Muscle layer of duodenum (tissue), 2 donors: ENCODE measurements around the gene MEDAG.

Source experiments
- H3K27ac ChIP-seq: one replicate; pipeline ENCODE4 v1.7.0; 2013; ENCODE audit warnings: mild to moderate bottlenecking, low read length
- H3K27me3 ChIP-seq: one replicate; pipeline ENCODE4 v1.7.0; 2013; ENCODE audit warnings: low read depth, mild to moderate bottlenecking, control low read depth, low read length
- H3K36me3 ChIP-seq, 2 donors: one replicate each; pipeline ENCODE4 v1.7.0; 2013; ENCODE audit warnings: low read length in 2 of 2, control low read depth in 1 of 2, mild to moderate bottlenecking in 1 of 2; ENCODE audit not compliant: insufficient read depth in 2 of 2, control insufficient read depth in 1 of 2
- H3K4me1 ChIP-seq, 2 donors: one replicate each; pipeline ENCODE4 v1.7.0; 2013; ENCODE audit warnings: low read length in 2 of 2, mild to moderate bottlenecking in 2 of 2, control low read depth in 1 of 2, moderate library complexity in 1 of 2; ENCODE audit not compliant: insufficient read depth in 2 of 2, control insufficient read depth in 1 of 2
- H3K4me3 ChIP-seq, 2 donors: one replicate each; pipeline ENCODE4 v1.7.0; 2013; ENCODE audit warnings: low read length in 2 of 2, low read depth in 1 of 2, mild to moderate bottlenecking in 1 of 2
- H3K9me3 ChIP-seq, 2 donors: one replicate each; pipeline ENCODE4 v1.7.0; 2013; ENCODE audit warnings: low read length in 2 of 2, control low read depth in 1 of 2, mild to moderate bottlenecking in 1 of 2; ENCODE audit not compliant: control insufficient read depth in 1 of 2
- donor health status: healthy.

Gene MEDAG

GRCh38 chr13:30895773-30896172, 10.3 kb upstream of the MEDAG start:
- Histone ChIP-seq H3K36me3 (no peaks in the 10 kb centered on the region), H3K27ac (peak overlapping the region; percentile 30), H3K9me3 (no peaks in the 10 kb centered on the region), H3K4me3 (no peak overlapping the region), H3K4me1 (no peaks in the 10 kb centered on the region), H3K27me3 (no peaks in the 10 kb centered on the region)

- H3K27ac ChIP-seq = no peak overlapping the region
These were observed 8.0 kb upstream of the MEDAG start for GRCh38 chr13:30898070-30898469.

GRCh38 chr13:30898678-30899241, 7.3 kb upstream of the MEDAG start:
- H3K36me3 ChIP-seq = no peaks in the 10 kb centered on the region
- no peaks in the 10 kb centered on the region for H3K4me1 ChIP-seq
- no peak overlapping the region for H3K4me3 ChIP-seq
- no peaks in the 10 kb centered on the region for H3K9me3 ChIP-seq
- H3K27ac ChIP-seq = peak overlapping the region; percentile 16
- no peaks in the 10 kb centered on the region for H3K27me3 ChIP-seq

More at GRCh38 chr13:30898070-30898469, 8.0 kb upstream of the MEDAG start:
- Histone ChIP-seq H3K27me3 (no peaks in the 10 kb centered on the region), H3K4me3 (no peak overlapping the region), H3K9me3 (no peaks in the 10 kb centered on the region), H3K36me3 (no peaks in the 10 kb centered on the region), H3K4me1 (no peaks in the 10 kb centered on the region)

GRCh38 chr13:30900436-30900835, 5.6 kb upstream of the MEDAG start:
- peaks cover 1% of the 10 kb centered on the region for H3K27me3 ChIP-seq
- H3K36me3 ChIP-seq = no peaks in the 10 kb centered on the region
- no peak overlapping the region for H3K4me3 ChIP-seq
- no peak overlapping the region for H3K27ac ChIP-seq
- no peaks in the 10 kb centered on the region for H3K9me3 ChIP-seq
- no peaks in the 10 kb centered on the region for H3K4me1 ChIP-seq

- no peak overlapping the region for H3K27ac ChIP-seq
These were observed 4.9 kb upstream of the MEDAG start for GRCh38 chr13:30900952-30901749.

GRCh38 chr13:30904043-30904442, 2.0 kb upstream of the MEDAG start:
- Histone ChIP-seq H3K27me3 (peaks cover 22% of the 10 kb centered on the region), H3K27ac (no peak overlapping the region), H3K4me3 (no peak overlapping the region), H3K36me3 (no peaks in the 10 kb centered on the region), H3K4me1 (peaks cover 0 to 18% of the 10 kb centered on the region in 2 donors), H3K9me3 (no peaks in the 10 kb centered on the region)

More at GRCh38 chr13:30900952-30901749, 4.9 kb upstream of the MEDAG start:
- Histone ChIP-seq H3K4me1 (peaks cover 0 to 6% of the 10 kb centered on the region in 2 donors), H3K27me3 (peaks cover 7% of the 10 kb centered on the region), H3K36me3 (no peaks in the 10 kb centered on the region), H3K4me3 (no peak overlapping the region), H3K9me3 (no peaks in the 10 kb centered on the region)

GRCh38 chr13:30906411-30907051, 460 bp downstream of the MEDAG start:
- Histone ChIP-seq H3K36me3 (no peaks in the 10 kb centered on the region), H3K4me3 (peak overlapping the region; percentile 57 to 59), H3K9me3 (no peaks in the 10 kb centered on the region), H3K27me3 (peaks cover 22% of the 10 kb centered on the region), H3K4me1 (peaks cover 0 to 18% of the 10 kb centered on the region in 2 donors), H3K27ac (no peak overlapping the region)

GRCh38 chr13:30907121-30907861, 1.2 kb downstream of the MEDAG start:
- no peaks in the 10 kb centered on the region for H3K36me3 ChIP-seq
- peaks cover 22% of the 10 kb centered on the region for H3K27me3 ChIP-seq
- peak overlapping the region; percentile 57 for H3K27ac ChIP-seq
- H3K4me1 ChIP-seq = peaks cover 0 to 18% of the 10 kb centered on the region in 2 donors
- H3K9me3 ChIP-seq = no peaks in the 10 kb centered on the region
- H3K4me3 ChIP-seq = peak overlapping the region; percentile 57 to 59

- H3K27ac ChIP-seq = peak overlapping the region; percentile 57
- peaks cover 22% of the 10 kb centered on the region for H3K27me3 ChIP-seq
- H3K4me1 ChIP-seq = peaks cover 0 to 18% of the 10 kb centered on the region in 2 donors
- H3K9me3 ChIP-seq = no peaks in the 10 kb centered on the region
- peak overlapping the region; percentile 57 to 59 for H3K4me3 ChIP-seq
- no peaks in the 10 kb centered on the region for H3K36me3 ChIP-seq
These were observed 2.4 kb downstream of the MEDAG start for GRCh38 chr13:30908416-30908980.

- H3K4me1 ChIP-seq = peaks cover 0 to 16% of the 10 kb centered on the region in 2 donors
- peak overlapping the region in 1 of 2 donors; percentile 2 for H3K4me3 ChIP-seq
- no peaks in the 10 kb centered on the region for H3K36me3 ChIP-seq
- no peak overlapping the region for H3K27ac ChIP-seq
- H3K9me3 ChIP-seq = no peaks in the 10 kb centered on the region
- peaks cover 18% of the 10 kb centered on the region for H3K27me3 ChIP-seq
These were observed 4.6 kb downstream of the MEDAG start for GRCh38 chr13:30910676-30911075.
